Measurements from ENCODE around the gene PRR3. TPM values are rescaled to one million over a fixed set of nuclear protein-coding genes. Genes with fewer than 3 reads are reported as not detected.
A peak's percentile ranks its signal among the peaks of the same experiment; 100 is the strongest.
"Not testable (repeated sequence)": the region's sequence is repeated elsewhere in the genome, so short reads cannot be mapped to it uniquely, and the experiment has no call there.

PRR3 gene
- total and polyA plus RNA-seq, 9 of the 15 experiments (the other 6 are each of a cell fraction or from before 2014, with no cell fraction given) = 23.5 to 59.6 (median 28.8) TPM

DNA sequence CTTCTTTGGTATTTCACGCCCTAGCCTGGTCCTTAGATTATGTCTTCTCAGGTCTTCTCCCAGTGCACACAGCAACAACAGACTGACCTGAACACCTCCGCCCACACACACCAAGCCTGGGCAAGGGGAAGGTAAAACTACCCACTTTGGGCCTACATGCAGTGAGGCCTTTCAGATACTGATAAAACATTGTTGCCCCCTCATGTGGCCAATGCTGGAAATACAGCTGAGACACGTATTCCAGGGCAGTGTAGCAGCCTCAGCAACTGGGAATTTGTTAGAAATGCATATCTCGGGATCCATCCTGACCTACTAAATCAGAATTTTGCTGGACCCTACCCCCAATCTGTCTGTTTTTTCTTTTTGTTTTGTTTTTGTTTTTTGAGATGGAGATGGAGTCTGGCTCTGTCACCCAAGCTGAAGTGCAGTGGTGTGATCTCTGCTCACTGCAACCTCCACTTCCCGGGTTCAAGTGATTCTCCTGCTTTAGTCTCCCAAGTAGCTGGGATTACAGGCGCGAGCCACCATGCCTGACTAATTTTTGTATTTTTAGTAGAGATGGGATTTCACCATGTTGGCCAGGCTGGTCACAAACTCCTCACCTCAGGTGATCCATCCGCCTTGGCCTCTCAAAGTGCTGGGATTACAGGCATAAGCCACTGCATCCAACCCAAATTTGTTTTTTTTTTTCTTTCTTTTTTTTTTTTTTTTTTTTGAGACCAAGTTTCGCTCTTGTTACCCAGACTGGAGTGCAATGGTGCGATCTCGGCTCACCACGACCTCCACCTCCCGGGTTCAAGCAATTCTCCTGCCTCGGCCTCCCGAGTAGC is 40.4 kb downstream of the PRR3 start (continued):
- TF ChIP-seq, protein P1, sequence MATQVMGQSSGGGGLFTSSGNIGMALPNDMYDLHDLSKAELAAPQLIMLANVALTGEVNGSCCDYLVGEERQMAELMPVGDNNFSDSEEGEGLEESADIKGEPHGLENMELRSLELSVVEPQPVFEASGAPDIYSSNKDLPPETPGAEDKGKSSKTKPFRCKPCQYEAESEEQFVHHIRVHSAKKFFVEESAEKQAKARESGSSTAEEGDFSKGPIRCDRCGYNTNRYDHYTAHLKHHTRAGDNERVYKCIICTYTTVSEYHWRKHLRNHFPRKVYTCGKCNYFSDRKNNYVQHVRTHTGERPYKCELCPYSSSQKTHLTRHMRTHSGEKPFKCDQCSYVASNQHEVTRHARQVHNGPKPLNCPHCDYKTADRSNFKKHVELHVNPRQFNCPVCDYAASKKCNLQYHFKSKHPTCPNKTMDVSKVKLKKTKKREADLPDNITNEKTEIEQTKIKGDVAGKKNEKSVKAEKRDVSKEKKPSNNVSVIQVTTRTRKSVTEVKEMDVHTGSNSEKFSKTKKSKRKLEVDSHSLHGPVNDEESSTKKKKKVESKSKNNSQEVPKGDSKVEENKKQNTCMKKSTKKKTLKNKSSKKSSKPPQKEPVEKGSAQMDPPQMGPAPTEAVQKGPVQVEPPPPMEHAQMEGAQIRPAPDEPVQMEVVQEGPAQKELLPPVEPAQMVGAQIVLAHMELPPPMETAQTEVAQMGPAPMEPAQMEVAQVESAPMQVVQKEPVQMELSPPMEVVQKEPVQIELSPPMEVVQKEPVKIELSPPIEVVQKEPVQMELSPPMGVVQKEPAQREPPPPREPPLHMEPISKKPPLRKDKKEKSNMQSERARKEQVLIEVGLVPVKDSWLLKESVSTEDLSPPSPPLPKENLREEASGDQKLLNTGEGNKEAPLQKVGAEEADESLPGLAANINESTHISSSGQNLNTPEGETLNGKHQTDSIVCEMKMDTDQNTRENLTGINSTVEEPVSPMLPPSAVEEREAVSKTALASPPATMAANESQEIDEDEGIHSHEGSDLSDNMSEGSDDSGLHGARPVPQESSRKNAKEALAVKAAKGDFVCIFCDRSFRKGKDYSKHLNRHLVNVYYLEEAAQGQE (IDR thresholded peaks at IDR 0.05; ENCODE audit: borderline replicate concordance) = peak; percentile 69
- TF ChIP-seq, protein P1 (CRISPR knock-in tag; IDR thresholded peaks at IDR 0.05; ENCODE audit: low read depth) = not testable (repeated sequence)
- TF ChIP-seq CTBP1 (IDR thresholded peaks at IDR 0.05; ENCODE audit: borderline replicate concordance) = 0 out of 2 replicates have a peak, but pooled peaks have one; percentile 21
- TF ChIP-seq SMC3 (conservative IDR thresholded peaks at IDR 0.05; ENCODE audit: insufficient read depth, low read depth, low read length) = peak; percentile 82
- TF ChIP-seq, protein P2, sequence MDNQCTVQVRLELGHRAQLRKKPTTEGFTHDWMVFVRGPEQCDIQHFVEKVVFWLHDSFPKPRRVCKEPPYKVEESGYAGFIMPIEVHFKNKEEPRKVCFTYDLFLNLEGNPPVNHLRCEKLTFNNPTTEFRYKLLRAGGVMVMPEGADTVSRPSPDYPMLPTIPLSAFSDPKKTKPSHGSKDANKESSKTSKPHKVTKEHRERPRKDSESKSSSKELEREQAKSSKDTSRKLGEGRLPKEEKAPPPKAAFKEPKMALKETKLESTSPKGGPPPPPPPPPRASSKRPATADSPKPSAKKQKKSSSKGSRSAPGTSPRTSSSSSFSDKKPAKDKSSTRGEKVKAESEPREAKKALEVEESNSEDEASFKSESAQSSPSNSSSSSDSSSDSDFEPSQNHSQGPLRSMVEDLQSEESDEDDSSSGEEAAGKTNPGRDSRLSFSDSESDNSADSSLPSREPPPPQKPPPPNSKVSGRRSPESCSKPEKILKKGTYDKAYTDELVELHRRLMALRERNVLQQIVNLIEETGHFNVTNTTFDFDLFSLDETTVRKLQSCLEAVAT (IDR thresholded peaks at IDR 0.05) = peak; percentile 38 to 54; a peak in 2 of 4 replicates
- peak; percentile 53 for TF ChIP-seq POLR2B (IDR thresholded peaks at IDR 0.05; ENCODE audit: low read depth, partially characterized antibody)
- TF ChIP-seq, protein P3, sequence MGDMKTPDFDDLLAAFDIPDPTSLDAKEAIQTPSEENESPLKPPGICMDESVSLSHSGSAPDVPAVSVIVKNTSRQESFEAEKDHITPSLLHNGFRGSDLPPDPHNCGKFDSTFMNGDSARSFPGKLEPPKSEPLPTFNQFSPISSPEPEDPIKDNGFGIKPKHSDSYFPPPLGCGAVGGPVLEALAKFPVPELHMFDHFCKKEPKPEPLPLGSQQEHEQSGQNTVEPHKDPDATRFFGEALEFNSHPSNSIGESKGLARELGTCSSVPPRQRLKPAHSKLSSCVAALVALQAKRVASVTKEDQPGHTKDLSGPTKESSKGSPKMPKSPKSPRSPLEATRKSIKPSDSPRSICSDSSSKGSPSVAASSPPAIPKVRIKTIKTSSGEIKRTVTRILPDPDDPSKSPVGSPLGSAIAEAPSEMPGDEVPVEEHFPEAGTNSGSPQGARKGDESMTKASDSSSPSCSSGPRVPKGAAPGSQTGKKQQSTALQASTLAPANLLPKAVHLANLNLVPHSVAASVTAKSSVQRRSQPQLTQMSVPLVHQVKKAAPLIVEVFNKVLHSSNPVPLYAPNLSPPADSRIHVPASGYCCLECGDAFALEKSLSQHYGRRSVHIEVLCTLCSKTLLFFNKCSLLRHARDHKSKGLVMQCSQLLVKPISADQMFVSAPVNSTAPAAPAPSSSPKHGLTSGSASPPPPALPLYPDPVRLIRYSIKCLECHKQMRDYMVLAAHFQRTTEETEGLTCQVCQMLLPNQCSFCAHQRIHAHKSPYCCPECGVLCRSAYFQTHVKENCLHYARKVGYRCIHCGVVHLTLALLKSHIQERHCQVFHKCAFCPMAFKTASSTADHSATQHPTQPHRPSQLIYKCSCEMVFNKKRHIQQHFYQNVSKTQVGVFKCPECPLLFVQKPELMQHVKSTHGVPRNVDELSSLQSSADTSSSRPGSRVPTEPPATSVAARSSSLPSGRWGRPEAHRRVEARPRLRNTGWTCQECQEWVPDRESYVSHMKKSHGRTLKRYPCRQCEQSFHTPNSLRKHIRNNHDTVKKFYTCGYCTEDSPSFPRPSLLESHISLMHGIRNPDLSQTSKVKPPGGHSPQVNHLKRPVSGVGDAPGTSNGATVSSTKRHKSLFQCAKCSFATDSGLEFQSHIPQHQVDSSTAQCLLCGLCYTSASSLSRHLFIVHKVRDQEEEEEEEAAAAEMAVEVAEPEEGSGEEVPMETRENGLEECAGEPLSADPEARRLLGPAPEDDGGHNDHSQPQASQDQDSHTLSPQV (IDR thresholded peaks at IDR 0.05) = peak; percentile 50; the same call in 1 of the 2 replicates
- TF ChIP-seq, protein P4, sequence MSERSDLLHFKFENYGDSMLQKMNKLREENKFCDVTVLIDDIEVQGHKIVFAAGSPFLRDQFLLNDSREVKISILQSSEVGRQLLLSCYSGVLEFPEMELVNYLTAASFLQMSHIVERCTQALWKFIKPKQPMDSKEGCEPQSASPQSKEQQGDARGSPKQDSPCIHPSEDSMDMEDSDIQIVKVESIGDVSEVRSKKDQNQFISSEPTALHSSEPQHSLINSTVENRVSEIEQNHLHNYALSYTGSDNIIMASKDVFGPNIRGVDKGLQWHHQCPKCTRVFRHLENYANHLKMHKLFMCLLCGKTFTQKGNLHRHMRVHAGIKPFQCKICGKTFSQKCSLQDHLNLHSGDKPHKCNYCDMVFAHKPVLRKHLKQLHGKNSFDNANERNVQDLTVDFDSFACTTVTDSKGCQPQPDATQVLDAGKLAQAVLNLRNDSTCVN (CRISPR knock-in tag; IDR thresholded peaks at IDR 0.05) = 0 out of 2 replicates have a peak, but pooled peaks have one; percentile 7
- TF ChIP-seq TCF7 (IDR thresholded peaks at IDR 0.05; ENCODE audit: borderline replicate concordance) = 0 out of 2 replicates have a peak, but pooled peaks have one; percentile 16
- TF ChIP-seq MYNN (IDR thresholded peaks at IDR 0.05) = peak; percentile 61
- TF ChIP-seq MYNN (CRISPR knock-in tag; IDR thresholded peaks at IDR 0.05) = not testable (repeated sequence)
- TF ChIP-seq ATF7 (IDR thresholded peaks at IDR 0.05) = 0 out of 2 replicates have a peak, but pooled peaks have one; percentile 17
